SK-N-SH (cell line): ENCODE data around the gene DNAH10. TPM values are rescaled to one million over a fixed set of nuclear protein-coding genes. Genes with fewer than 3 reads are reported as not detected.

Experiments
- CTCF ChIA-PET: fragments of 300-600, 350-600 bp; formaldehyde crosslinking; extraction: SDS; loops from one replicate; lab custom pipeline; 2021; lab: Yijun Ruan, JAX
- POLR2A ChIA-PET: fragments of 350-600 bp; sonication (Branson Sonifier 250); formaldehyde crosslinking; extraction: SDS; loops from one replicate; lab custom pipeline; 2020; ENCODE audit warnings: antibody characterized with exemption, inconsistent platforms; lab: Yijun Ruan, JAX
- DNase-seq: peaks from one replicate; pipeline ENCODE4 v3.0.0; 2012
- H2AFZ ChIP-seq: fragments of 200-600 bp; sonication (generic); 2 replicates; pipeline ENCODE4 v1.8.1; 2016; ENCODE audit warnings: antibody characterized with exemption, mild to moderate bottlenecking, low read depth
- H3F3A ChIP-seq: fragments of 200-600 bp; sonication (generic); replicated peaks from 2 replicates; pipeline ENCODE3; 2016; ENCODE audit warnings: antibody characterized with exemption, mild to moderate bottlenecking; ENCODE audit not compliant: insufficient read depth
- H3K27ac ChIP-seq, 2 experiments: fragments of 200-500 bp in 1 of 2; fragments of 200-600 bp in 1 of 2; sonication (Bioruptor generic) in 1 of 2; sonication (generic), shearing (Covaris generic) in 1 of 2; 2 replicates each; pipeline versions ENCODE4 v1.5.1 to v1.6.1; 2014 to 2016; ENCODE audit warnings: low read depth in 2 of 2, inconsistent platforms in 1 of 2, low read length in 1 of 2, mild to moderate bottlenecking in 1 of 2, mixed read lengths in 1 of 2
- H3K27me3 ChIP-seq: fragments of 200-600 bp; sonication (generic), shearing (Covaris generic); 2 replicates; pipeline ENCODE4 v1.6.1; 2016; ENCODE audit warnings: mixed run types; ENCODE audit not compliant: insufficient read depth
- H3K36me3 ChIP-seq, 2 experiments: fragments of 200-500 bp in 1 of 2; fragments of 200-600 bp in 1 of 2; sonication (Bioruptor generic) in 1 of 2; sonication (generic) in 1 of 2; replicated peaks in 1 of 2; 2 replicates each; pipeline versions ENCODE3 to v1.5.1; 2014 to 2016; ENCODE audit warnings: low read length in 1 of 2, mild to moderate bottlenecking in 1 of 2; ENCODE audit not compliant: insufficient read depth in 2 of 2, control insufficient read depth in 1 of 2
- H3K4me1 ChIP-seq, 2 experiments: fragments of 200-500 bp in 1 of 2; fragments of 200-600 bp in 1 of 2; sonication (Bioruptor generic) in 1 of 2; sonication (generic), shearing (Covaris generic) in 1 of 2; 2 replicates each; pipeline versions ENCODE4 v1.5.1 to v1.6.1; 2014 to 2016; ENCODE audit warnings: low read depth in 1 of 2, low read length in 1 of 2, mixed run types in 1 of 2; ENCODE audit not compliant: insufficient read depth in 2 of 2, control insufficient read depth in 1 of 2
- H3K4me2 ChIP-seq: fragments of 200-600 bp; sonication (generic), shearing (Covaris generic); 2 replicates; pipeline ENCODE4 v1.6.1; 2017; ENCODE audit warnings: mixed run types
- H3K4me3 ChIP-seq, 2 experiments: fragments of 200-500 bp in 1 of 2; fragments of 200-600 bp in 1 of 2; sonication (Bioruptor generic) in 1 of 2; sonication (generic), shearing (Covaris generic) in 1 of 2; 2 replicates each; pipeline versions ENCODE4 v1.5.1 to v1.8.1; 2014 to 2016; ENCODE audit warnings: low read depth in 2 of 2, inconsistent platforms in 1 of 2, low read length in 1 of 2, mild to moderate bottlenecking in 1 of 2, mixed read lengths in 1 of 2, moderate library complexity in 1 of 2
- H3K79me2 ChIP-seq: fragments of 200-600 bp; sonication (generic); 2 replicates; pipeline ENCODE4 v1.8.1; 2017; ENCODE audit warnings: mild to moderate bottlenecking; ENCODE audit not compliant: insufficient read depth
- H3K9ac ChIP-seq: fragments of 200-600 bp; sonication (generic); 2 replicates; pipeline ENCODE4 v1.6.1; 2017; ENCODE audit warnings: mixed run types
- H3K9me2 ChIP-seq: fragments of 200-600 bp; sonication (generic); 2 replicates; pipeline ENCODE4 v1.6.1; 2017; ENCODE audit warnings: mixed run types
- H3K9me3 ChIP-seq: fragments of 200-600 bp; sonication (generic); 2 replicates; pipeline ENCODE4 v1.6.1; 2017; ENCODE audit warnings: mixed run types, mild to moderate bottlenecking, moderate library complexity
- H4K20me1 ChIP-seq: fragments of 200-600 bp; sonication (generic); 2 replicates; pipeline ENCODE4 v1.6.1; 2017; ENCODE audit warnings: mild to moderate bottlenecking, mixed run types; ENCODE audit not compliant: insufficient read depth
- EP300 ChIP-seq, 2 experiments: IDR thresholded peaks; 2 replicates each; pipeline versions ENCODE4 v1.4.0 to v1.6.1; 2012; ENCODE audit warnings: borderline replicate concordance in 1 of 2, low read depth in 1 of 2, low read length in 1 of 2
- FOSL2 ChIP-seq: IDR thresholded peaks from 2 replicates; pipeline ENCODE4 v1.4.0; 2012; ENCODE audit warnings: low read depth, mild to moderate bottlenecking, moderate library complexity, borderline replicate concordance
- FOXJ3 ChIP-seq: sonication (generic); formaldehyde crosslinking; IDR thresholded peaks from 2 replicates; pipeline ENCODE4 v1.5.1; 2020; ENCODE audit warnings: mild to moderate bottlenecking, missing genetic modification reagents
- GATA2 ChIP-seq: sonication (generic); formaldehyde crosslinking; IDR thresholded peaks from 2 replicates; pipeline ENCODE4 v1.5.0; 2020; ENCODE audit warnings: mild to moderate bottlenecking, missing genetic modification reagents
- JUND ChIP-seq: IDR thresholded peaks from 2 replicates; pipeline ENCODE4 v1.4.0; 2012
- MAX ChIP-seq: IDR thresholded peaks from 2 replicates; pipeline ENCODE4 v1.4.0; 2012; ENCODE audit warnings: low read depth
- MEF2A ChIP-seq: IDR thresholded peaks from 2 replicates; pipeline ENCODE4 v1.4.0; 2012; ENCODE audit warnings: low read depth, borderline replicate concordance
- MXI1 ChIP-seq: IDR thresholded peaks from 2 replicates; pipeline ENCODE4 v1.6.1; 2012; ENCODE audit warnings: mild to moderate bottlenecking, low read depth, low read length, improper control_type of control experiment
- NRF1 ChIP-seq: IDR thresholded peaks from 2 replicates; pipeline ENCODE4 v1.6.1; 2012; ENCODE audit warnings: low read depth, mild to moderate bottlenecking, low read length
- RCOR1 ChIP-seq: fragments of 150-350 bp; IDR thresholded peaks from 2 replicates; pipeline ENCODE4 v1.6.1; 2017; ENCODE audit warnings: antibody characterized with exemption, low read length
- REST ChIP-seq: IDR thresholded peaks from 2 replicates; pipeline ENCODE4 v1.6.1; 2012; ENCODE audit warnings: mild to moderate bottlenecking, low read depth, low read length, moderate library complexity
- RXRA ChIP-seq: IDR thresholded peaks from 2 replicates; pipeline ENCODE4 v1.4.0; 2012; ENCODE audit warnings: low read depth, mild to moderate bottlenecking, borderline replicate concordance
- SMC3 ChIP-seq: IDR thresholded peaks from 2 replicates; pipeline ENCODE4 v1.6.1; 2012; ENCODE audit warnings: low read depth, low read length, improper control_type of control experiment
- TAF1 ChIP-seq: IDR thresholded peaks from 2 replicates; pipeline ENCODE4 v1.6.1; 2012; ENCODE audit warnings: low read depth, mild to moderate bottlenecking, low read length, moderate library complexity, borderline replicate concordance
- TCF12 ChIP-seq: IDR thresholded peaks from 2 replicates; pipeline ENCODE4 v1.4.0; 2012
- WGBS: methylation state at CpG from one replicate; pipeline ENCODE4 v1.1.6; 2017; ENCODE audit warnings: low lambda C conversion rate; 5-methylcytosine and 5-hydroxymethylcytosine counted together
- polyA plus RNA-seq, 3 experiments: library from polyadenylated mRNA; depleted of rRNA; stranded (reverse); fragments of >200 nt; gene quantifications; 2 replicates each; pipeline ENCODE4 v1.2.3, GENCODE V29; 2012
- TF ChIP-seq, protein P1 (sequence below): IDR thresholded peaks from 2 replicates; pipeline ENCODE4 v1.4.0; 2012; ENCODE audit warnings: low read depth, borderline replicate concordance
- TF ChIP-seq, protein P2 (sequence below): fragments of 200-600 bp; sonication (generic); IDR thresholded peaks from 2 replicates; pipeline ENCODE4 v1.6.1; 2017; ENCODE audit warnings: antibody characterized with exemption, mild to moderate bottlenecking, moderate library complexity
- TF ChIP-seq, protein P3 (sequence below): IDR thresholded peaks from 2 replicates; pipeline ENCODE4; 2012

Gene DNAH10
- polyA plus RNA-seq, 1 of the 3 experiments (the other 2 are of a cell fraction): 0.13 TPM

DNA sequence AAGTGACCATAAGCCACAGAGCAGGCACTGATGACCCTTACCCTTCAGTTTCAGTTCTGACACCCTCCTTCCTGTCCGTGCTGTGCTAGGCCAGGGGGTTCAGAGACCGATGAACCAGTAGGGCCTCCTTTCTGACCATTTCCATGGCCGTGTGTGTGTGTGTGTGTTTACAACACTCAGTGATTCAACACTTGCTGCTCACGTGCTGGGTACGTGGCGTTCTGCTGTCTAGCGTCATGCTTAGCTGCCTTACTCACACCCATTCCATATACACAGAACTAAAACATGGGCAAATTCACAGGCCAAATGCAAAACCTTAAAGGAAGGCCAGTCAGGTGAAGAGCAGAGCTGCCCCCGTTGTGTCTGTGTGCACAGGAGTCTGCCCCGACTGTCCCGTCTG is 67.5 kb downstream of the DNAH10 start:
- no peak overlapping the region for H3K4me2 ChIP-seq
- H3K4me1 ChIP-seq: no peaks in the 10 kb centered on the region
- 53% methylated on average over 10 of the region's 10 CpGs for WGBS
- no peak overlapping the region for H3K27ac ChIP-seq
- H3K36me3 ChIP-seq: no peaks in the 10 kb centered on the region
- H3K9me3 ChIP-seq: no peaks in the 10 kb centered on the region
- no peak overlapping the region for H3K9ac ChIP-seq
- no peaks in the 10 kb centered on the region for H3K9me2 ChIP-seq
- ChIA-PET POLR2A (no interaction called here), CTCF (no interaction called here)
- no peaks in the 10 kb centered on the region for H3K27me3 ChIP-seq
- no peaks in the 10 kb centered on the region for H3F3A ChIP-seq
- no peaks in the 10 kb centered on the region for H3K79me2 ChIP-seq
- no peaks in the 10 kb centered on the region for H4K20me1 ChIP-seq
- DNase-seq: no peak
- TF ChIP-seq TAF1 (no peak), REST (no peak), MEF2A (no peak), JUND (no peak), MAX (no peak), FOSL2 (no peak), FOXJ3 (CRISPR knock-in tag) (no peak), RXRA (no peak), MXI1 (no peak), SMC3 (no peak), TCF12 (no peak), GATA2 (CRISPR knock-in tag) (no peak), NRF1 (no peak), EP300 (IDR thresholded peaks at IDR 0.05; ENCODE audit: borderline replicate concordance in 1 of 2, low read depth in 1 of 2, low read length in 1 of 2) (no peak), RCOR1 (no peak)
- TF ChIP-seq, protein P1, sequence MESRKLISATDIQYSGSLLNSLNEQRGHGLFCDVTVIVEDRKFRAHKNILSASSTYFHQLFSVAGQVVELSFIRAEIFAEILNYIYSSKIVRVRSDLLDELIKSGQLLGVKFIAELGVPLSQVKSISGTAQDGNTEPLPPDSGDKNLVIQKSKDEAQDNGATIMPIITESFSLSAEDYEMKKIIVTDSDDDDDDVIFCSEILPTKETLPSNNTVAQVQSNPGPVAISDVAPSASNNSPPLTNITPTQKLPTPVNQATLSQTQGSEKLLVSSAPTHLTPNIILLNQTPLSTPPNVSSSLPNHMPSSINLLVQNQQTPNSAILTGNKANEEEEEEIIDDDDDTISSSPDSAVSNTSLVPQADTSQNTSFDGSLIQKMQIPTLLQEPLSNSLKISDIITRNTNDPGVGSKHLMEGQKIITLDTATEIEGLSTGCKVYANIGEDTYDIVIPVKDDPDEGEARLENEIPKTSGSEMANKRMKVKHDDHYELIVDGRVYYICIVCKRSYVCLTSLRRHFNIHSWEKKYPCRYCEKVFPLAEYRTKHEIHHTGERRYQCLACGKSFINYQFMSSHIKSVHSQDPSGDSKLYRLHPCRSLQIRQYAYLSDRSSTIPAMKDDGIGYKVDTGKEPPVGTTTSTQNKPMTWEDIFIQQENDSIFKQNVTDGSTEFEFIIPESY: no peak
- TF ChIP-seq, protein P2, sequence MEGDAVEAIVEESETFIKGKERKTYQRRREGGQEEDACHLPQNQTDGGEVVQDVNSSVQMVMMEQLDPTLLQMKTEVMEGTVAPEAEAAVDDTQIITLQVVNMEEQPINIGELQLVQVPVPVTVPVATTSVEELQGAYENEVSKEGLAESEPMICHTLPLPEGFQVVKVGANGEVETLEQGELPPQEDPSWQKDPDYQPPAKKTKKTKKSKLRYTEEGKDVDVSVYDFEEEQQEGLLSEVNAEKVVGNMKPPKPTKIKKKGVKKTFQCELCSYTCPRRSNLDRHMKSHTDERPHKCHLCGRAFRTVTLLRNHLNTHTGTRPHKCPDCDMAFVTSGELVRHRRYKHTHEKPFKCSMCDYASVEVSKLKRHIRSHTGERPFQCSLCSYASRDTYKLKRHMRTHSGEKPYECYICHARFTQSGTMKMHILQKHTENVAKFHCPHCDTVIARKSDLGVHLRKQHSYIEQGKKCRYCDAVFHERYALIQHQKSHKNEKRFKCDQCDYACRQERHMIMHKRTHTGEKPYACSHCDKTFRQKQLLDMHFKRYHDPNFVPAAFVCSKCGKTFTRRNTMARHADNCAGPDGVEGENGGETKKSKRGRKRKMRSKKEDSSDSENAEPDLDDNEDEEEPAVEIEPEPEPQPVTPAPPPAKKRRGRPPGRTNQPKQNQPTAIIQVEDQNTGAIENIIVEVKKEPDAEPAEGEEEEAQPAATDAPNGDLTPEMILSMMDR: no peak
- TF ChIP-seq, protein P3, sequence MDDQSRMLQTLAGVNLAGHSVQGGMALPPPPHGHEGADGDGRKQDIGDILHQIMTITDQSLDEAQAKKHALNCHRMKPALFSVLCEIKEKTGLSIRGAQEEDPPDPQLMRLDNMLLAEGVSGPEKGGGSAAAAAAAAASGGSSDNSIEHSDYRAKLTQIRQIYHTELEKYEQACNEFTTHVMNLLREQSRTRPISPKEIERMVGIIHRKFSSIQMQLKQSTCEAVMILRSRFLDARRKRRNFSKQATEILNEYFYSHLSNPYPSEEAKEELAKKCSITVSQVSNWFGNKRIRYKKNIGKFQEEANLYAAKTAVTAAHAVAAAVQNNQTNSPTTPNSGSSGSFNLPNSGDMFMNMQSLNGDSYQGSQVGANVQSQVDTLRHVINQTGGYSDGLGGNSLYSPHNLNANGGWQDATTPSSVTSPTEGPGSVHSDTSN: no peak
- TF ChIP-seq, all 33 proteins: peak for 0
- H3K4me3 ChIP-seq: no peak overlapping the region
- H2AFZ ChIP-seq: no peak overlapping the region
